ENCODE data around the gene MINDY2.

MINDY2 gene

GRCh38 chr15:58889363-58889762 is 118.3 kb downstream of the MINDY2 start:
- DNase-seq, result no peak

- no peak for DNase-seq
Measured at GRCh38 chr15:58898150-58898680, 127.1 kb downstream of the MINDY2 start.

GRCh38 chr15:58900631-58901030 is 129.5 kb downstream of the MINDY2 start:
- no peak for DNase-seq

GRCh38 chr15:58908550-58909309 is 137.6 kb downstream of the MINDY2 start:
- DNase-seq, result no peak

GRCh38 chr15:58909616-58910015 is 138.5 kb downstream of the MINDY2 start:
- DNase-seq, result no peak

- DNase-seq, result no peak
Measured at GRCh38 chr15:58910456-58910855, 139.4 kb downstream of the MINDY2 start.
